Nephron (organoid): ENCODE measurements around the gene BCAS4.
A peak's percentile ranks its signal among the peaks of the same experiment; 100 is the strongest.

Experiments
- H3K27ac Mint-ChIP-seq, 3 experiments: 2 replicates each; pipeline ENCODE4 v1.8.0; 2020; ENCODE audit warnings: mixed read lengths in 3 of 3, mild to moderate bottlenecking in 2 of 3, moderate library complexity in 1 of 3
- H3K27me3 Mint-ChIP-seq: 2 replicates; pipeline ENCODE4 v1.8.0; 2021; ENCODE audit warnings: low read depth, mild to moderate bottlenecking, moderate library complexity, mixed read lengths
- H3K36me3 Mint-ChIP-seq: 2 replicates; pipeline ENCODE4 v1.8.0; 2020; ENCODE audit warnings: low read depth, mixed read lengths
- H3K4me1 Mint-ChIP-seq: 2 replicates; pipeline ENCODE4 v1.8.0; 2020; ENCODE audit warnings: mixed read lengths
- H3K4me3 Mint-ChIP-seq, 3 experiments: 2 replicates each; pipeline ENCODE4 v1.8.0; 2020; ENCODE audit warnings: mild to moderate bottlenecking in 3 of 3, mixed read lengths in 3 of 3, moderate library complexity in 2 of 3
- H3K9me3 Mint-ChIP-seq: 2 replicates; pipeline ENCODE4 v1.8.0; 2020; ENCODE audit warnings: mixed read lengths
- CTCF ChIP-seq, 3 experiments: fragments of 200-600 bp; sonication (generic); IDR thresholded peaks; one replicate each; pipeline ENCODE4 v1.5.0; 2021; ENCODE audit warnings: antibody characterized with exemption in 3 of 3; ENCODE audit not compliant: unreplicated experiment in 3 of 3

BCAS4 gene

GRCh38 chr20:50924261-50924920 is 129.5 kb downstream of the BCAS4 start:
- Mint-ChIP-seq H3K4me1 (peaks cover 72% of the 10 kb centered on the region), H3K4me3 (no peak overlapping the region), H3K27ac (peak overlapping the region in 1 of 3 experiments; percentile 62), H3K9me3 (no peaks in the 10 kb centered on the region), H3K36me3 (peaks cover 61% of the 10 kb centered on the region), H3K27me3 (no peaks in the 10 kb centered on the region)
- TF ChIP-seq CTCF (IDR thresholded peaks at IDR 0.05; ENCODE audit: unreplicated experiment in 3 of 3) = no peak

GRCh38 chr20:50926530-50926929 is 131.7 kb downstream of the BCAS4 start:
- H3K4me1 Mint-ChIP-seq = peaks cover 65% of the 10 kb centered on the region
- H3K27ac Mint-ChIP-seq = no peak overlapping the region
- H3K36me3 Mint-ChIP-seq = peaks cover 62% of the 10 kb centered on the region
- TF ChIP-seq CTCF (IDR thresholded peaks at IDR 0.05; ENCODE audit: unreplicated experiment in 3 of 3) = no peak
- H3K9me3 Mint-ChIP-seq = no peaks in the 10 kb centered on the region
- peak overlapping the region in 1 of 3 experiments; percentile 29 for H3K4me3 Mint-ChIP-seq
- no peaks in the 10 kb centered on the region for H3K27me3 Mint-ChIP-seq
